LNCaP clone FGC (cell line): Measurements from ENCODE around the gene TRAPPC2L.

Source experiments
- DNase-seq: peaks from one replicate; pipeline ENCODE4 v3.0.0-alpha.2; 2011; ENCODE audit warnings: low read depth
- H3K4me3 ChIP-seq: 2 replicates; pipeline ENCODE4 v1.5.1; 2011; ENCODE audit warnings: mild to moderate bottlenecking, low read depth, low read length, control low read depth
- TF ChIP-seq, protein P1 (sequence below): IDR thresholded peaks from 2 replicates; pipeline ENCODE4 v1.5.1; 2012; ENCODE audit warnings: mild to moderate bottlenecking; ENCODE audit not compliant: control insufficient read depth, insufficient read depth; ENCODE audit errors: extremely low read depth

TRAPPC2L gene

DNA sequence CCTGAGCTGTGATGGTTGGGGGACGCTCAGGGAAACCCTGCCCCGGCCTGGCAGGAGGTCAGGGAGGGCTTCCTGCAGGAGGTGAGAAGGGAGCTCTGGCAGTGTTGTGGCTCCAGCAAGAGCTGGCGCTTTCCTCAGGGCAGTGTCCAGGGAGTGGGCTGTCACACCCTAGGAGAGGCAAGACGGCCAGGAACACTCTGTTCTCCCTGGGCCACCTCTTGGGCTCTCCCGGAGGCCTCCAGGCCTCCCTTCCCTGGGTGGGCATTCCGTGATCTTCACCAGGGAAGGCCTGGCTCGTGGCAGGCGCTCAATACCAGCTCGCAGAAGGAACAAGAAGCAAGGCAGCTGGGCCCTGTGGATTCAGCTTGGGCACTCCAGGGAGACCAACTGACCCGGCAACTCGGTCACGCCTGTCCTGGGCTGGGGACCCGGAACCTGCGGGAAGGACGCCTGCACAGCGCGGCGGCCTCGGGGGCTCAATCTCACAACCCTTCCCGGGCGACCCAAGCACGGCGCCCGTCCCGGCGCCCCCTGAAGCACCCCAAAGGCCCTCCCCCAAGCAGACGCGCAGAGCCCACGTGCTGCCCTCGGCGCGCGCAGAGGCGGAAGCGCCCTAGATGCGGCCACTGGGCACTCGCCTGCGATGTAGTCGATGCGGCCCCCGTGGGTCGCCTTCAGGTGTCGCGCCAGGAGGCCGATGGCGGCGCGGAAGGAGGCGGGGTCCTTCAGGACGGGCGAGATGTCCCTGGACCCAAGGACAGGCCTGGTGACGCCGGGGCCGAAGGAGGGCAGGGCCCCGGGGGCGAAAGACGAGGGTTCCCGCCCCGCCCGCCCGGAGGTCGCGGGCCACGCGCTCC, 45.8 kb upstream of the TRAPPC2L start:
- peak overlapping the region; percentile 80 for H3K4me3 ChIP-seq
- TF ChIP-seq, protein P1, sequence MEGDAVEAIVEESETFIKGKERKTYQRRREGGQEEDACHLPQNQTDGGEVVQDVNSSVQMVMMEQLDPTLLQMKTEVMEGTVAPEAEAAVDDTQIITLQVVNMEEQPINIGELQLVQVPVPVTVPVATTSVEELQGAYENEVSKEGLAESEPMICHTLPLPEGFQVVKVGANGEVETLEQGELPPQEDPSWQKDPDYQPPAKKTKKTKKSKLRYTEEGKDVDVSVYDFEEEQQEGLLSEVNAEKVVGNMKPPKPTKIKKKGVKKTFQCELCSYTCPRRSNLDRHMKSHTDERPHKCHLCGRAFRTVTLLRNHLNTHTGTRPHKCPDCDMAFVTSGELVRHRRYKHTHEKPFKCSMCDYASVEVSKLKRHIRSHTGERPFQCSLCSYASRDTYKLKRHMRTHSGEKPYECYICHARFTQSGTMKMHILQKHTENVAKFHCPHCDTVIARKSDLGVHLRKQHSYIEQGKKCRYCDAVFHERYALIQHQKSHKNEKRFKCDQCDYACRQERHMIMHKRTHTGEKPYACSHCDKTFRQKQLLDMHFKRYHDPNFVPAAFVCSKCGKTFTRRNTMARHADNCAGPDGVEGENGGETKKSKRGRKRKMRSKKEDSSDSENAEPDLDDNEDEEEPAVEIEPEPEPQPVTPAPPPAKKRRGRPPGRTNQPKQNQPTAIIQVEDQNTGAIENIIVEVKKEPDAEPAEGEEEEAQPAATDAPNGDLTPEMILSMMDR, result no peak
- DNase-seq, result no peak

DNA sequence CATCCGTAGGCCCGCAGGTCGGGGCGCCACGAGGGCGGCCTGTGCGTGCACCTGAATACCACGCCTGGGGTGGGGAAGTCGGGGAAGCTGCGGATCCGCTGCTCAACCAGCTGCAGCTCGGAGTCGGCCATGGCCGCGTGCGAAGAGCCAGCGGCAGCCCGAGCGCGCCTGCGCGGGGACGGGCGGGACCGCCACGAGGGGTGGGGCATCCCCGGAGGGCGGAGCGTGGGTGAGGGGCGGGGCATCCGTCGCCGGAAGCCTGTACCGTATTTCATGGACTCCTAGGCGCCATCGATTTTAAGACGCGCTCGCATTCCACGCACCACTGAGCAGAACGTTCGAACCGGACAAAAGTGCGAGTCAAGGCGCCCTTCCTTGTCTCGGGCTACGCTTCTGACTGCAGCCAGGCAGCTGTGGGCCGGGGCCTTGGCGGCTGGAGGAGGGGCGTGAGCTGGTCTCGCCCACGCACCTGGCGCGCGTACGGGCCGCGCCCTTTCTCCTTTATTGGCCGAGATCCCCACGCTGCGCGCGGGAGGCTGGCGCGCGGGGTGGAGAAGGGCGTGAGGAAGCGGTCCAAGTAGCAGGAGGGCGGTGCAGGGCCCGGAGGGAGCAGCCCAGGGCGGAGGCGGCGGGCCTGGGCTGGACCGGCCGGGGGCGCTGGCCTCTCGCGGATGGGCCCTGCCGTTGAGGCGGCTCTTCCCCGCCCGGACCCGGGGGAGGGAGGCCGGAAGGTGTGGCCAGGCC, 45.0 kb upstream of the TRAPPC2L start, which contains the start of gene APRT:
APRT (minus strand) TSS at position 160 of the 744 bp plus-strand sequence; CDS start at position 131, 29 bp downstream.
- TF ChIP-seq, protein P1, result peak; percentile 54
- DNase-seq, result peak; percentile 80

GRCh38 chr16:88812513-88813268, 44.2 kb upstream of the TRAPPC2L start:
- peak overlapping the region; percentile 80 for H3K4me3 ChIP-seq

More for the DNA sequence above, 45.0 kb upstream of the TRAPPC2L start, which contains the start of gene APRT:
- H3K4me3 ChIP-seq, result peak within 1 kb of the TSS; percentile 80

DNA sequence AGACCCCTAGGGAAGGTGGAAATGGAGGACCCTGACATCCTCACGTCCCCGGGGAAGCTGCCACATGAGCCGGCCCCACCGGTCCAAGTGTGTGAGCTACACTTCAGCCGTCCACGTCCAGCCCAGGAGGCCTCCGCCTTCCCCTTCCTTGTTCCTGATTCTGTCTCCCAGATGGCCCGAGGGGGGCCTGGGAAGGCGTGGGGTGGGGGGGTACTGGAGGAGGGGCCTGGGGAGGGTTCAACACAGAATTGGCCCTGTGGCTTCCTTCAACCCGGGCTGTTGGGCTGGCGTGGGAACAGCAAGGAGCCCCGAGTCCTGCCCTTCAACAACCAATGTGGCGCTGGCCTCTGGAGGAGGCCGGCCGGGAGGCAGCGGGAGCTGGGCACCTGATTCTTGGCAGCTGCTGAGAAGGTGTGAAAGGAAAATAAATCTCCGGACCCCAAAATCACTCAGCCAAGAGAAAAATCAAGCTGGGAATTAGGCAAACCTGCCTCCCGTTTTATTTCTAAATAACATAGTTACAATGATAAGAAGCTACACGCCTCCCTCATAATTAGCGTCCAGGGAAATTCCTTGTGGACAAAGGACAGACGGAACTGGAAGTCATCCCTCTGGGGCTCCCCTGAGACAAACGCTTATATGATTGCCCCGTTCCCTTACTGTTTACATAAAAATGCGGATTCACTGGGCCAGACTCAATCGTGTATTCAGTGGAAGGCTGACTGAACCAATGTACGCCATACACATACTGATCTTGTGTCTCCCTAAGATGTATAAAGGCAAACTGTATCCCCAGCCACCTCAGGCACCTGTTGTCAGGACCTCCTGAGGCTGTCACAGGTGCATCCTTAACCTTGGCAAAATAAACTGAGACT, 43.4 kb upstream of the TRAPPC2L start:
- no peak for DNase-seq
- H3K4me3 ChIP-seq, result no peak overlapping the region
- TF ChIP-seq, protein P1, result no peak

More at GRCh38 chr16:88812513-88813268, 44.2 kb upstream of the TRAPPC2L start:
- no peak for DNase-seq
- TF ChIP-seq, protein P1, result 0 out of 2 replicates have a peak, but pooled peaks have one; percentile 4

DNA sequence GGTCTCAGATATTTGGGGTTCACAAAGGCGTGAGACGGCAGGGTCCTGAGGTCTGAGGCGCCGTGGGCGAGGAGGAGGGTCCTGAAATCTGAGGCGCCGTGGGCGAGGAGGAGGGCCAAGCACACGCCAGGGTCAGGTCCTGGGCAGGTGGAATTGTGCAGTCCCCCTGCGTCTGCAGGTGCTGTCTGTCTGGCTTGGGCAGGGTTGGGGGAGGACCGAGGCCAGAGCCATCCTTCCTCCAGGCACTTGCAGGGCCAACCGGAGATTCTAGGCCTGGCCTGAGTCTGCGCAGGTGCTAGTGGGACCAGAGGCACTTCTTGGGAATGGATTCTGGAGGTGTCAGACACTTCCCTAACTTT, 42.8 kb upstream of the TRAPPC2L start:
- no peak overlapping the region for H3K4me3 ChIP-seq
- TF ChIP-seq, protein P1, result no peak
- no peak for DNase-seq

GRCh38 chr16:88815227-88815626, 41.7 kb upstream of the TRAPPC2L start:
- DNase-seq, result no peak
- TF ChIP-seq, protein P1, result no peak

More at GRCh38 chr16:88815227-88815626, 41.7 kb upstream of the TRAPPC2L start:
- no peak overlapping the region for H3K4me3 ChIP-seq
